Measurements from ENCODE around the gene DHX15.
A peak's percentile ranks its signal among the peaks of the same experiment; 100 is the strongest.

DHX15 gene

DNA sequence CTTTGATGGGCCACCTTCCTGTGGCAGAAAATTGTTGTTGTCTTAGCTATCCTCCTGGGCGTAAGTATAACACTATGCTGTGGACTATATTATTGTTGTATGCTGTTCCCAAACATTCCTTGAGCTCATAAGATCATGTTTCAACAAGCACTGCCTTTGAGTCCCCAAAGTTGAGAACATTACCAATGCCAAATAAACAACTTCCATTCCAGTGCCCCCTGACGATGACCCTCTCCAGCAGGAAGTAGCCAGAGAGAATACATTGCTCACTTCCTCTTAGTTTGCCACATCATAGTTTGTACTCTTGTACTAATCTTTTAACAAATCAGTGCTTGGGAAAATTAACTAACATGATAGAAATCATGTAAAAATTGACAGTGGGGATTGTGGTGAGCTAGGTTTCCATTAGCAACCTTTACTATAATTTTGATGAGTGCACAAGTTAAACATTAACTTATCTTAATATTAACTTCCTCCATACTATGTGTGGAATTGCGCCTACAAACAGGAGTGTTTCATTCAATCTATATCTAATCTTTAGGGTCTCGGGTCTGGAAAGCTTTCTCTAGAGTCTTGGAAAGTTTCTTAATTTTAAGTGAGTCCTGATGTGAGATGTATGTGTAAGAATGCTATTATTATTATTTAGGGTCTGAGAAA, 20.3 kb upstream of the DHX15 start:
- no peaks in the 10 kb centered on the region for H3K9me3 ChIP-seq (replicated peaks in 1 of 2; ENCODE audit: control insufficient read depth in 2 of 2, insufficient read depth in 1 of 2, low read depth in 1 of 2, low read length in 2 of 2)
- no peak overlapping the region for H4K8ac ChIP-seq (ENCODE audit: low read depth, low read length)
- no peak overlapping the region for H2BK5ac ChIP-seq (ENCODE audit: low read length)
- peaks cover 0 to 11% (median 0%) of the 10 kb centered on the region in 3 experiments for H3K27me3 ChIP-seq (ENCODE audit: control insufficient read depth in 3 of 3, insufficient read depth in 3 of 3, low read depth in 1 of 3, low read length in 3 of 3)
- H3K4me1 ChIP-seq (ENCODE audit: control insufficient read depth in 2 of 2, insufficient read depth in 1 of 2, low read depth in 1 of 2, low read length in 2 of 2): no peaks in the 10 kb centered on the region
- H2BK15ac ChIP-seq (ENCODE audit: low read length): no peak overlapping the region
- no peak for DNase-seq (ENCODE audit: low spot score)
- H2BK120ac ChIP-seq (ENCODE audit: low read depth, low read length): no peak overlapping the region
- H3K4ac ChIP-seq (ENCODE audit: low read length): no peak overlapping the region
- no peak overlapping the region for H3K18ac ChIP-seq (ENCODE audit: low read length)
- no peak overlapping the region for H3K4me3 ChIP-seq (ENCODE audit: low read length in 2 of 2)
- H4K91ac ChIP-seq (ENCODE audit: low read depth, low read length, poor library complexity): no peak overlapping the region
- H2BK12ac ChIP-seq (ENCODE audit: low read length): no peak overlapping the region
- WGBS, 2 donors (ENCODE audit: extremely low coverage in 2 of 2, insufficient read length in 2 of 2, insufficient replicate concordance in 1 of 2): no CpG with 5 or more reads among the region's 4 CpGs
- peak overlapping the region; percentile 32 for H2AFZ ChIP-seq (ENCODE audit: low read length)
- no peak overlapping the region for H3K9ac ChIP-seq (ENCODE audit: low read depth, low read length, poor library complexity)
- no peak overlapping the region for H3K14ac ChIP-seq (ENCODE audit: low read length)
- H3K27ac ChIP-seq (replicated peaks; ENCODE audit: low read length): no peak overlapping the region
- no peaks in the 10 kb centered on the region for H3K79me1 ChIP-seq (ENCODE audit: low read depth, low read length)
- H3K36me3 ChIP-seq (replicated peaks in 1 of 2; ENCODE audit: control insufficient read depth in 2 of 2, insufficient read depth in 2 of 2, low read length in 2 of 2): no peaks in the 10 kb centered on the region
- no peak overlapping the region for H2AK5ac ChIP-seq (ENCODE audit: low read depth, low read length)
- H3K4me2 ChIP-seq (ENCODE audit: insufficient read depth, low read length, poor library complexity, severe bottlenecking): no peak overlapping the region
- no peak overlapping the region for H3K23ac ChIP-seq (ENCODE audit: low read depth, low read length, poor library complexity)

GRCh38 chr4:24603343-24603742, 19.0 kb upstream of the DHX15 start:
- Histone ChIP-seq H2BK120ac (ENCODE audit: low read depth, low read length) (no peak overlapping the region), H4K8ac (ENCODE audit: low read depth, low read length) (no peak overlapping the region), H2BK12ac (ENCODE audit: low read length) (no peak overlapping the region), H3K14ac (ENCODE audit: low read length) (no peak overlapping the region), H3K18ac (ENCODE audit: low read length) (no peak overlapping the region), H3K9me3 (replicated peaks in 1 of 2; ENCODE audit: control insufficient read depth in 2 of 2, insufficient read depth in 1 of 2, low read depth in 1 of 2, low read length in 2 of 2) (no peaks in the 10 kb centered on the region), H3K79me1 (ENCODE audit: low read depth, low read length) (no peaks in the 10 kb centered on the region), H3K4ac (ENCODE audit: low read length) (no peak overlapping the region), H2AFZ (ENCODE audit: low read length) (no peak overlapping the region), H3K23ac (ENCODE audit: low read depth, low read length, poor library complexity) (no peak overlapping the region), H3K4me2 (ENCODE audit: insufficient read depth, low read length, poor library complexity, severe bottlenecking) (no peak overlapping the region), H3K4me3 (ENCODE audit: low read length in 2 of 2) (no peak overlapping the region), H2AK5ac (ENCODE audit: low read depth, low read length) (no peak overlapping the region), H3K27ac (replicated peaks; ENCODE audit: low read length) (no peak overlapping the region), H3K27me3 (ENCODE audit: control insufficient read depth in 3 of 3, insufficient read depth in 3 of 3, low read depth in 1 of 3, low read length in 3 of 3) (peaks cover 0 to 11% (median 0%) of the 10 kb centered on the region in 3 experiments), H2BK15ac (ENCODE audit: low read length) (no peak overlapping the region), H2BK5ac (ENCODE audit: low read length) (no peak overlapping the region), H3K36me3 (replicated peaks in 1 of 2; ENCODE audit: control insufficient read depth in 2 of 2, insufficient read depth in 2 of 2, low read length in 2 of 2) (no peaks in the 10 kb centered on the region), H3K4me1 (ENCODE audit: control insufficient read depth in 2 of 2, insufficient read depth in 1 of 2, low read depth in 1 of 2, low read length in 2 of 2) (no peaks in the 10 kb centered on the region), H4K91ac (ENCODE audit: low read depth, low read length, poor library complexity) (no peak overlapping the region), H3K9ac (ENCODE audit: low read depth, low read length, poor library complexity) (no peak overlapping the region)
- WGBS, 2 donors (ENCODE audit: extremely low coverage in 2 of 2, insufficient read length in 2 of 2, insufficient replicate concordance in 1 of 2): no CpG with 5 or more reads among the region's 6 CpGs
- DNase-seq (ENCODE audit: low spot score): no peak

DNA sequence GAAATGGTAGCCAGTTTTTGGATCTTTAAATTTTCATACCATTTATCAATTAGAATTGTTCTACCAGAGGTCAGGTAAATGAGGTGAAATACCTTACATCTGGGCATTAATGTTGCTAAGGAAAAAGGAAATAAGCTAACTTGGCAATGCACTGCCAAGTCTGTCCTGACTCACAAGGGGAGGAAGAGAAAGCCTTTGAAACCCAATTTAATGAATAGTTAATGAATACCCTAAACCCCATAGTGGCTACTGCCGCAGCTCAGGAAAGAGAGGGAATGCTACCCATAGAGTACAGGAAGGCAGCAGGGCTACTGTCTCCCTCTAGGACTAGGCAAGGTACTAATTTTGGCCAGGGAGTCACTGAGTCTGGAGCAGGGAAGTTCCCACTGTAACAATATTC, 16.8 kb upstream of the DHX15 start:
- Histone ChIP-seq H3K27me3 (ENCODE audit: control insufficient read depth in 3 of 3, insufficient read depth in 3 of 3, low read depth in 1 of 3, low read length in 3 of 3) (peaks cover 0 to 11% (median 0%) of the 10 kb centered on the region in 3 experiments), H3K9me3 (replicated peaks in 1 of 2; ENCODE audit: control insufficient read depth in 2 of 2, insufficient read depth in 1 of 2, low read depth in 1 of 2, low read length in 2 of 2) (no peaks in the 10 kb centered on the region), H3K4me1 (ENCODE audit: control insufficient read depth in 2 of 2, insufficient read depth in 1 of 2, low read depth in 1 of 2, low read length in 2 of 2) (no peaks in the 10 kb centered on the region), H4K91ac (ENCODE audit: low read depth, low read length, poor library complexity) (no peak overlapping the region), H3K14ac (ENCODE audit: low read length) (no peak overlapping the region), H3K23ac (ENCODE audit: low read depth, low read length, poor library complexity) (no peak overlapping the region), H3K4ac (ENCODE audit: low read length) (no peak overlapping the region), H2BK15ac (ENCODE audit: low read length) (no peak overlapping the region), H3K9ac (ENCODE audit: low read depth, low read length, poor library complexity) (no peak overlapping the region), H2BK12ac (ENCODE audit: low read length) (no peak overlapping the region), H3K18ac (ENCODE audit: low read length) (no peak overlapping the region), H2AFZ (ENCODE audit: low read length) (no peak overlapping the region), H2AK5ac (ENCODE audit: low read depth, low read length) (no peak overlapping the region), H2BK120ac (ENCODE audit: low read depth, low read length) (no peak overlapping the region), H2BK5ac (ENCODE audit: low read length) (no peak overlapping the region), H4K8ac (ENCODE audit: low read depth, low read length) (no peak overlapping the region), H3K79me1 (ENCODE audit: low read depth, low read length) (no peaks in the 10 kb centered on the region), H3K36me3 (replicated peaks in 1 of 2; ENCODE audit: control insufficient read depth in 2 of 2, insufficient read depth in 2 of 2, low read length in 2 of 2) (no peaks in the 10 kb centered on the region), H3K27ac (replicated peaks; ENCODE audit: low read length) (no peak overlapping the region), H3K4me3 (ENCODE audit: low read length in 2 of 2) (no peak overlapping the region), H3K4me2 (ENCODE audit: insufficient read depth, low read length, poor library complexity, severe bottlenecking) (no peak overlapping the region)
- no CpG with 5 or more reads among the region's 1 CpG for WGBS, 2 donors (ENCODE audit: extremely low coverage in 2 of 2, insufficient read length in 2 of 2, insufficient replicate concordance in 1 of 2)
- no peak for DNase-seq (ENCODE audit: low spot score)

- H3K79me1 ChIP-seq (ENCODE audit: low read depth, low read length): no peaks in the 10 kb centered on the region
- WGBS, 2 donors (ENCODE audit: extremely low coverage in 2 of 2, insufficient read length in 2 of 2, insufficient replicate concordance in 1 of 2): no CpG with 5 or more reads among the region's 22 CpGs
- H3K4me1 ChIP-seq (ENCODE audit: control insufficient read depth in 2 of 2, insufficient read depth in 1 of 2, low read depth in 1 of 2, low read length in 2 of 2): no peaks in the 10 kb centered on the region
- H3K4me3 ChIP-seq (ENCODE audit: low read length in 2 of 2): peak overlapping the region in 1 of 2 donors; percentile 48
- H3K36me3 ChIP-seq (replicated peaks in 1 of 2; ENCODE audit: control insufficient read depth in 2 of 2, insufficient read depth in 2 of 2, low read length in 2 of 2): no peaks in the 10 kb centered on the region
- H3K4ac ChIP-seq (ENCODE audit: low read length): no peak overlapping the region
- no peak overlapping the region for H2BK15ac ChIP-seq (ENCODE audit: low read length)
- H3K23ac ChIP-seq (ENCODE audit: low read depth, low read length, poor library complexity): peak overlapping the region; percentile 73
- H2BK120ac ChIP-seq (ENCODE audit: low read depth, low read length): no peak overlapping the region
- H3K4me2 ChIP-seq (ENCODE audit: insufficient read depth, low read length, poor library complexity, severe bottlenecking): no peak overlapping the region
- no peak overlapping the region for H4K8ac ChIP-seq (ENCODE audit: low read depth, low read length)
- no peak overlapping the region for H4K91ac ChIP-seq (ENCODE audit: low read depth, low read length, poor library complexity)
- H2BK12ac ChIP-seq (ENCODE audit: low read length): no peak overlapping the region
- no peak overlapping the region for H2AFZ ChIP-seq (ENCODE audit: low read length)
- H3K18ac ChIP-seq (ENCODE audit: low read length): peak overlapping the region; percentile 70
- no peak overlapping the region for H2BK5ac ChIP-seq (ENCODE audit: low read length)
- H2AK5ac ChIP-seq (ENCODE audit: low read depth, low read length): peak overlapping the region; percentile 84
- DNase-seq (ENCODE audit: low spot score): no peak
- H3K9me3 ChIP-seq (replicated peaks in 1 of 2; ENCODE audit: control insufficient read depth in 2 of 2, insufficient read depth in 1 of 2, low read depth in 1 of 2, low read length in 2 of 2): no peaks in the 10 kb centered on the region
- peak overlapping the region; percentile 95 for H3K14ac ChIP-seq (ENCODE audit: low read length)
- peaks cover 0 to 7% (median 0%) of the 10 kb centered on the region in 3 experiments for H3K27me3 ChIP-seq (ENCODE audit: control insufficient read depth in 3 of 3, insufficient read depth in 3 of 3, low read depth in 1 of 3, low read length in 3 of 3)
- no peak overlapping the region for H3K9ac ChIP-seq (ENCODE audit: low read depth, low read length, poor library complexity)
- no peak overlapping the region for H3K27ac ChIP-seq (replicated peaks; ENCODE audit: low read length)
These were observed 14.9 kb upstream of the DHX15 start for GRCh38 chr4:24599275-24599674.

Measured in neuronal stem cell (in vitro differentiated cells).